ENCODE measurements around the gene ATAD3A. TPM values are rescaled to one million over a fixed set of nuclear protein-coding genes. Genes with fewer than 3 reads are reported as not detected.

ATAD3A gene
- total and polyA plus RNA-seq, 10 donors: 11.3 to 29.0 (median 17.1) TPM

DNA sequence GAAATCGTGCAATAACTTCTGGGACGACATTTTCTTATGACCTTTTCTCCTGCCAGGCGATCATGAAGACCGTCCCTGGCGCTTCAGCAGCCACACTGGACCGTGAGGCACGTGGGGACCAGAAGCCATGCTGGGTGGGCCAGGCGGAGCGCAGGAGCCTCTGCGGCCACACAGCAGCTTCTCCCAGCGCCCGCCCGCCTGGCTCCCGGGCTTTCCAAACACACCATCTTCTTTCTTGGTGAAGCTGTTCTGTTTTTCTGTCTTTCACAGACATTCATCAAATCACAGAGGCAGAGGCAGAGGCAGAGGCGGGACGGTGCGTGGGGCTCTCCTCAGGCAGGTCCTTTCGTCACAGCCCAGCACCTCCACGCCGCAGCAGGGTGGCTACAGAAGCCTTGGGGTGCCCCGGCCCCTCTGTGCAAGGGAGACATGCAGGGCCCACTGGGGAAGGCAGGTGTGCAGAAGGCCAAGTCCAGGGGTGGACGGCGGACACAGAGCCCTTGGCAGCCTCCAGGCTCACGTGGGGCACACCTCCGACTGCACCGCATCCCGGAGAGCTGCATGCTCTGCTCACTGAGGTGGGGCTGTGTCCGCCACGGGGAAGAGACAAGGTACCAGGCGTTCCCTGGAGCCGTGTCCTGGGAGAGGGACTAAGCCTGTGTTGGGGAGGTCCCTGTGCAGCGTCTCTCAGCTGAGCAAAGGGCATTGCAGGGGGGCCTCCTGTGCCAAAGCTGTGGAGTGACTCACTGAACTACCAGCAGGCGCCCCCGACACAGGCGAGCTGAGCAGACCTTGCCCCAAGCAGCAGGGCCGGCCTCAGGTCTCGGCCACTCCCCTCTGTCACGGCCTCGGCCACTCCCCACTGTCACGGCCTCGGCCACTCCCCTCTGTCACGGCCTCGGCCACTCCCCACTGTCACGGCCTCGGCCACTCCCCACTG, 31.1 kb downstream of the ATAD3A start:
- intact Hi-C loops (cut with DNase I; ENCODE audit: low total_unique reads): no loop called here
- Histone ChIP-seq H3K36me3 (peaks cover 0 to 73% (median 24%) of the 10 kb centered on the region in 6 donors), H3K27me3 (replicated peaks in 1 of 7) (peaks cover 0 to 20% (median 0%) of the 10 kb centered on the region in 7 donors), H3K4me3 (peak overlapping the region in 2 of 8 donors; percentile 10 to 15), H3K4me1 (peaks cover 0 to 71% (median 28%) of the 10 kb centered on the region in 6 donors), H3K27ac (peak overlapping the region in 1 of 8 donors; percentile 38), H3K9me3 (no peaks in the 10 kb centered on the region)
- DNase-seq: no peak
- TF ChIP-seq CTCF (IDR thresholded peaks at IDR 0.05 in 8 of 11, conservative IDR thresholded peaks at IDR 0.05 in 3 of 11) (no peak), POLR2A (IDR thresholded peaks at IDR 0.05) (no peak), POLR2AphosphoS5 (IDR thresholded peaks at IDR 0.05) (peak; percentile 4 to 39 (median 19))
- 83 to 91% (median 85%) methylated on average over 33 to 45 of the region's 45 CpGs for WGBS, 5 donors

GRCh38 chr1:1543706-1544099, 31.7 kb downstream of the ATAD3A start:
- TF ChIP-seq POLR2A (IDR thresholded peaks at IDR 0.05) (no peak), CTCF (IDR thresholded peaks at IDR 0.05 in 8 of 11, conservative IDR thresholded peaks at IDR 0.05 in 3 of 11) (no peak), POLR2AphosphoS5 (IDR thresholded peaks at IDR 0.05) (no peak)
- peaks cover 0 to 80% (median 24%) of the 10 kb centered on the region in 6 donors for H3K36me3 ChIP-seq
- no peak for DNase-seq
- H3K27me3 ChIP-seq (replicated peaks in 1 of 7): peaks cover 0 to 20% (median 0%) of the 10 kb centered on the region in 7 donors
- 58 to 85% (median 65%) methylated on average over 17 to 19 of the region's 19 CpGs for WGBS, 5 donors
- H3K4me1 ChIP-seq: peaks cover 0 to 64% (median 26%) of the 10 kb centered on the region in 6 donors
- H3K4me3 ChIP-seq: peak overlapping the region in 2 of 8 donors; percentile 10 to 15
- intact Hi-C loops (cut with DNase I; ENCODE audit: low total_unique reads): no loop called here
- no peaks in the 10 kb centered on the region for H3K9me3 ChIP-seq
- peak overlapping the region in 1 of 8 donors; percentile 38 for H3K27ac ChIP-seq

GRCh38 chr1:1544544-1544943, 32.6 kb downstream of the ATAD3A start:
- Histone ChIP-seq H3K27ac (no peak overlapping the region), H3K4me3 (no peak overlapping the region), H3K9me3 (no peaks in the 10 kb centered on the region), H3K4me1 (peaks cover 0 to 56% (median 18%) of the 10 kb centered on the region in 6 donors), H3K36me3 (peaks cover 0 to 82% (median 24%) of the 10 kb centered on the region in 6 donors), H3K27me3 (replicated peaks in 1 of 7) (peaks cover 0 to 14% (median 0%) of the 10 kb centered on the region in 7 donors)
- no peak for DNase-seq
- TF ChIP-seq POLR2AphosphoS5 (IDR thresholded peaks at IDR 0.05) (peak in 1 of 3 donors; percentile 59), CTCF (IDR thresholded peaks at IDR 0.05 in 8 of 11, conservative IDR thresholded peaks at IDR 0.05 in 3 of 11) (no peak)
- intact Hi-C loops (cut with DNase I; ENCODE audit: low total_unique reads): no loop called here
- 90 to 97% (median 94%) methylated on average over 10 of the region's 10 CpGs for WGBS, 5 donors

Data from spleen (tissue), 11 donors.